HepG2 (cell line): ENCODE data around the gene RTEL1. TPM values are rescaled to one million over a fixed set of nuclear protein-coding genes. Genes with fewer than 3 reads are reported as not detected.
A peak's percentile ranks its signal among the peaks of the same experiment; 100 is the strongest.

ENCODE experiments used
- BATF2 ChIP-seq: sonication (generic); formaldehyde crosslinking; IDR thresholded peaks from 2 replicates; pipeline ENCODE4 v1.8.0; 2022; ENCODE audit warnings: mild to moderate bottlenecking, missing genetic modification reagents, moderate library complexity
- E2F1 ChIP-seq: sonication (generic); formaldehyde crosslinking; IDR thresholded peaks from 2 replicates; pipeline ENCODE4 v1.5.0; 2020; ENCODE audit warnings: missing genetic modification reagents
- HDAC2 ChIP-seq: sonication (generic); formaldehyde crosslinking; IDR thresholded peaks from 2 replicates; pipeline ENCODE4 v1.4.0; 2020; ENCODE audit warnings: missing genetic modification reagents
- KAT8 ChIP-seq: IDR thresholded peaks from 2 replicates; pipeline ENCODE4 v1.6.1; 2016; ENCODE audit warnings: missing genetic modification reagents, missing compliant biosample characterization
- KDM5A ChIP-seq: fragments of 200-600 bp; sonication (generic); IDR thresholded peaks from 2 replicates; pipeline ENCODE4 v1.7.0; 2018; ENCODE audit warnings: antibody characterized with exemption, mild to moderate bottlenecking, low read length, borderline replicate concordance
- MED8 ChIP-seq: sonication (generic); formaldehyde crosslinking; IDR thresholded peaks from 2 replicates; pipeline ENCODE4 v1.8.1; 2023; ENCODE audit warnings: mild to moderate bottlenecking, missing genetic modification reagents; ENCODE audit not compliant: insufficient replicate concordance
- MEF2D ChIP-seq: sonication (generic); formaldehyde crosslinking; IDR thresholded peaks from 2 replicates; pipeline ENCODE4 v1.5.1; 2020; ENCODE audit warnings: mild to moderate bottlenecking, missing genetic modification reagents
- MTERF4 ChIP-seq: sonication (generic); formaldehyde crosslinking; IDR thresholded peaks from 2 replicates; pipeline ENCODE4 v1.8.0; 2023; ENCODE audit warnings: mild to moderate bottlenecking, missing genetic modification reagents
- NFAT5 ChIP-seq: sonication (generic); formaldehyde crosslinking; IDR thresholded peaks from 2 replicates; pipeline ENCODE4 v1.4.0; 2020; ENCODE audit warnings: missing genetic modification reagents
- NFATC3 ChIP-seq: sonication (generic); formaldehyde crosslinking; IDR thresholded peaks from 2 replicates; pipeline ENCODE4 v1.5.1; 2020; ENCODE audit warnings: mild to moderate bottlenecking, missing genetic modification reagents
- NR2F2 ChIP-seq: IDR thresholded peaks from 2 replicates; pipeline ENCODE4 v1.6.1; 2012; ENCODE audit warnings: low read depth, inconsistent platforms, borderline replicate concordance
- PHF21A ChIP-seq: sonication (generic); formaldehyde crosslinking; IDR thresholded peaks from 2 replicates; pipeline ENCODE4 v1.5.0; 2020; ENCODE audit warnings: mild to moderate bottlenecking, missing genetic modification reagents
- REL ChIP-seq: sonication (generic); formaldehyde crosslinking; conservative IDR thresholded peaks from 2 replicates; pipeline ENCODE4 v1.8.0; 2022; ENCODE audit warnings: mild to moderate bottlenecking, missing genetic modification reagents, moderate library complexity
- TRAFD1 ChIP-seq: sonication (generic); formaldehyde crosslinking; IDR thresholded peaks from 2 replicates; pipeline ENCODE4 v1.5.1; 2020; ENCODE audit warnings: missing genetic modification reagents, mild to moderate bottlenecking, borderline replicate concordance
- ZNF138 ChIP-seq: sonication (generic); formaldehyde crosslinking; IDR thresholded peaks from 2 replicates; pipeline ENCODE4 v1.5.0; 2020; ENCODE audit warnings: mild to moderate bottlenecking, low read depth, missing genetic modification reagents
- ZNF773 ChIP-seq: sonication (generic); formaldehyde crosslinking; IDR thresholded peaks from 2 replicates; pipeline ENCODE4 v1.4.0; 2020; ENCODE audit warnings: missing genetic modification reagents, borderline replicate concordance
- polyA plus RNA-seq, 8 experiments: library from polyadenylated mRNA; depleted of rRNA in 3 of 8; stranded (reverse) in 7 of 8; unstranded in 1 of 8; fragments of >200 nt; fragmentation: Illumina TruSeq in 4 of 8; extraction: Trizol in 4 of 8; gene quantifications; 2 replicates each; pipeline versions ENCODE4 v1.2.1 to v1.2.3, GENCODE V29; 2011 to 2016; ENCODE audit warnings: low read depth in 4 of 8, missing spikeins in 1 of 8, mixed read lengths in 1 of 8; ENCODE audit not compliant: insufficient read depth in 1 of 8
- total RNA-seq, 5 experiments: library from RNA; depleted of rRNA; stranded (reverse); fragments of >200 nt; fragmentation: Illumina TruSeq; extraction: Trizol; gene quantifications; 2 replicates each; pipeline ENCODE4 v1.2.3, GENCODE V29; 2016; ENCODE audit warnings: low read depth in 1 of 5

RTEL1 gene
- total and polyA plus RNA-seq, 2 of the 13 experiments (the other 11 are each of a cell fraction or from before 2014, with no cell fraction given) = 21.8 to 36.4 TPM

- 0 out of 2 replicates have a peak, but pooled peaks have one; percentile 70 for TF ChIP-seq REL
- peak; percentile 85 for TF ChIP-seq E2F1 (CRISPR knock-in tag)
- TF ChIP-seq ZNF138 (CRISPR knock-in tag) = 0 out of 2 replicates have a peak, but pooled peaks have one; percentile 58
- 0 out of 2 replicates have a peak, but pooled peaks have one; percentile 46 for TF ChIP-seq NFATC3 (CRISPR knock-in tag)
- TF ChIP-seq ZNF773 (CRISPR knock-in tag) = 0 out of 2 replicates have a peak, but pooled peaks have one; percentile 72
- no peak for TF ChIP-seq TRAFD1 (CRISPR knock-in tag)
- no peak; the same call in 1 of the 2 replicates for TF ChIP-seq BATF2 (CRISPR knock-in tag)
- TF ChIP-seq KDM5A = peak; percentile 29; the same call in 1 of the 2 replicates
- TF ChIP-seq HDAC2 = peak; percentile 87
- TF ChIP-seq MED8 (CRISPR knock-in tag) = no peak
- peak; percentile 72; the same call in 1 of the 2 replicates for TF ChIP-seq MEF2D (CRISPR knock-in tag)
- peak; percentile 94; the same call in 1 of the 2 replicates for TF ChIP-seq NFAT5
- peak; percentile 57; the same call in 1 of the 2 replicates for TF ChIP-seq NR2F2
- TF ChIP-seq KAT8 (CRISPR knock-in tag) = peak; percentile 82; the same call in 1 of the 2 replicates
- peak; percentile 92 for TF ChIP-seq MTERF4 (CRISPR knock-in tag)
- peak; percentile 95 for TF ChIP-seq PHF21A (CRISPR knock-in tag)
Measured at GRCh38 chr20:63739130-63740069, 81.3 kb downstream of the RTEL1 start, which contains the start of gene SLC2A4RG (continued).
